ENCODE data around the gene PIGM.

DNA sequence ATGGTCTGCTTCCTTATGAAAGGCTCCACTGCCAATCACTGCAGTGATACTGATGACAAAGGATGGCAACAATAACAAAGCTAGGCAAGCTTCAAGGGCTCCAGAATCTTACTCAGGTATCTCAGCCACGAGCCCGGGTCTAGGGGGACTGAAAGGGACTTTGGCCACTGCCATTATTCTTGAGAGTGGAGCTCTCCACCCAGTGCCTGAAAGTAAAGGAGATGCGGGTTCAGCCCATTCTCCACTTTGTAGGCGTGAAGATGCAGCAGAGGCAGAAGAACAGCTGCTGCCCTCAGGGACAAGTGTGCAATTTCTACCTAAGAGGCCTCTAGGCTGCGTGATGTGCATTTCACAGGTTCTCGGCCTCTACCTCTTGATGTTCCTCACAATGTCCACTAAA, 46.3 kb downstream of the PIGM start:
- TF ChIP-seq EZH2 (IDR thresholded peaks at IDR 0.05) (no peak), POLR2AphosphoS5 (IDR thresholded peaks at IDR 0.05; ENCODE audit: borderline replicate concordance, low read depth, low read length) (no peak), FOXP2 (optimal IDR thresholded peaks at IDR 0.05; ENCODE audit: control extremely low read depth, extremely low read length, insufficient read depth) (no peak)
